ENCODE measurements around the gene STIL. TPM values are rescaled to one million over a fixed set of nuclear protein-coding genes. Genes with fewer than 3 reads are reported as not detected.

The STIL gene
- total and polyA plus RNA-seq, 2 donors (not counting 3 experiments of a cell fraction or from before 2014, with no cell fraction given), result 10.3 to 28.1 TPM

- dilution Hi-C loops (cut with MboI; ENCODE audit: extremely low pct_ligation_motif_present, low sequenced_read_pairs), result no loop called here
- Histone ChIP-seq H3K79me2 (ENCODE audit: control insufficient read depth, insufficient read depth, low read length) (peaks cover 58% of the 10 kb centered on the region), H3K4me1 (ENCODE audit: control insufficient read depth, extremely low read depth, insufficient read depth, low read length) (peaks cover 54% of the 10 kb centered on the region), H3K9me1 (replicated peaks; ENCODE audit: control insufficient read depth, extremely low read depth, insufficient read depth, low read length) (no peaks in the 10 kb centered on the region), H3K27ac (ENCODE audit: insufficient read depth, low read depth, low read length) (peak overlapping the region; percentile 82), H4K20me1 (replicated peaks; ENCODE audit: control insufficient read depth, extremely low read depth, insufficient read depth, low read length) (no peaks in the 10 kb centered on the region), H2AFZ (ENCODE audit: low read depth, low read length) (no peak overlapping the region), H3K36me3 (ENCODE audit: control insufficient read depth in 2 of 2, extremely low read depth in 1 of 2, insufficient read depth in 2 of 2, low read length in 2 of 2) (no peaks in the 10 kb centered on the region), H3K4me2 (ENCODE audit: insufficient read depth, low read length) (peak overlapping the region; percentile 97), H3K9ac (replicated peaks; ENCODE audit: extremely low read depth, insufficient read depth, low read length) (peak overlapping the region; percentile 94), H3K4me3 (replicated peaks in 1 of 3; ENCODE audit: insufficient read depth in 1 of 3, low read depth in 1 of 3, low read length in 3 of 3) (peak overlapping the region; percentile 62 to 94 (median 93)), H3K27me3 (ENCODE audit: control insufficient read depth in 2 of 2, insufficient read depth in 2 of 2, low read length in 2 of 2) (no peaks in the 10 kb centered on the region), H3K9me3 (replicated peaks; ENCODE audit: control insufficient read depth, insufficient read depth, low read length) (no peaks in the 10 kb centered on the region)
- TF ChIP-seq CTCF (IDR thresholded peaks at IDR 0.05; ENCODE audit: extremely low read depth in 1 of 2, insufficient read depth in 1 of 2, low read depth in 1 of 2, low read length in 2 of 2), result no peak
- no peak for TF ChIP-seq GATA2 (IDR thresholded peaks at IDR 0.05; ENCODE audit: insufficient read depth, insufficient read length, low read depth, low read length)
- TF ChIP-seq FOS (IDR thresholded peaks at IDR 0.05; ENCODE audit: borderline replicate concordance, insufficient read depth, low read length), result no peak
- TF ChIP-seq MYC (IDR thresholded peaks at IDR 0.05; ENCODE audit: low read depth, low read length), result no peak
- FAIRE-seq (peak; percentile 52), DNase-seq (ENCODE audit: low read depth, low spot score) (no peak)
- no TSS peak for BruUV-seq (replicated peaks)
- POLR2A ChIA-PET, result no interaction called here
- CTCF ChIA-PET, result interaction anchor here (1.0 to 7.0 kb wide), 4 partner anchors 32 to 52 kb away, joined by 3 to 76 read pairs (median 6); no protein-coding TSS in a partner anchor
- intact Hi-C loops (cut with micrococcal nuclease), result no loop called here
Observed at GRCh38 chr1:47230692-47231300, 83.2 kb downstream of the STIL start.
